ENCODE results near the gene PTS. TPM values are rescaled to one million over a fixed set of nuclear protein-coding genes. Genes with fewer than 3 reads are reported as not detected.

The PTS gene
- total RNA-seq, 1 experiment from 2014 or later, result 26.7 TPM

DNA sequence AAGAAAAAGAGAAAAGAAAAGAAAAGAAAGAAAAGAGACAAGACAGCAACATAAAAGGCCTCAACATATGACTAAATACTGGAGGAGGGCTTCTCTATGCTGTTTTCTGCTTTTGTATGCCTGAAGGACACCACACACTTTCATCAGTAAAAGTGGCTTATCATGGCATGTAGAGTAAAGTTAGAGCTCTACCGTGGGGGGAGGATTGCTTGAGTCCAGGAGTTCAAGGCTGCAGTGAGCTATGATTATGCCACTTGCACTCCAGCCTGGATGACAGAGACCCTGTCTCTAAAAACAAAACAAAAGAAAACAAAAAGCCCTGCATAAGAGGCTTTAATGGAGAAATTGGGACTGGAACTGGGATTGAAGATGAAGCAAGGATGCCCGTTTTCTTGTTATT lies 5.7 kb downstream of the PTS start (continued):
- TF ChIP-seq ZNF138 (CRISPR knock-in tag; conservative IDR thresholded peaks at IDR 0.05) (no peak), NR3C1 (CRISPR knock-in tag; conservative IDR thresholded peaks at IDR 0.05; ENCODE audit: low read depth) (no peak), ESRRA (CRISPR knock-in tag; IDR thresholded peaks at IDR 0.05; ENCODE audit: borderline replicate concordance) (no peak), CREB1 (CRISPR knock-in tag; IDR thresholded peaks at IDR 0.05) (no peak), HMGA2 (CRISPR knock-in tag; IDR thresholded peaks at IDR 0.05) (no peak)

DNA sequence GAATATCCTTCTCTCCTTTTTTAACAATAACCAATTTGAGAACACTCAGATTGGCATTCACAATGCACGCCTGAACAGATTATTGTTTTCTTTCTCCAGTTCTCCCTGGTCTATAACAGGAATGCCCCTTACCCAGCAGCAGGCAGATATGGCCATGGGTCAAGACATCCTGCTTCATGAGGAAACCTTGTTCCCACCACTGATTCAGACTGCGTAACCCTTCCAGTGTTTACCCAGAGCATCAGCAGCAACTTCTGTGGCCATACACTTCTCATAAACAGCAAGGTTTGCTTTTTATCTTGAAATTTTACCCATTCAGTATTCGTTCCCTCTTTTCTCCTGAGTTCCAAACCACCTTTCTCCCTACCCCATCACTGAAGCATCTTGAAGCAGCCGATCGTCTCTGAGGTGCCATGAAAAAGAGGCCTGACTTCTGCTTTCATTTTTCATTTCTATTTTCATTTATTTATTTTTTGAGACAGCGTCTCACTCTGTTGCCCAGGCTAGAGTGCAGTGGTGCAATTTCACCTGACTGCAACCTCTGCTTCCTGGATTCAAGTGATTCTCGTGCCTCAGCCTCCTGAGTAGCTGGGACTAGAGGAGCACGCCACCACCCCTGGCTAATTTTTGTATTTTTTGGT lies 9.6 kb downstream of the PTS start:
- TF ChIP-seq, protein P1, sequence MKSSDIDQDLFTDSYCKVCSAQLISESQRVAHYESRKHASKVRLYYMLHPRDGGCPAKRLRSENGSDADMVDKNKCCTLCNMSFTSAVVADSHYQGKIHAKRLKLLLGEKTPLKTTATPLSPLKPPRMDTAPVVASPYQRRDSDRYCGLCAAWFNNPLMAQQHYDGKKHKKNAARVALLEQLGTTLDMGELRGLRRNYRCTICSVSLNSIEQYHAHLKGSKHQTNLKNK (CRISPR knock-in tag; IDR thresholded peaks at IDR 0.05), result no peak
- TF ChIP-seq ZNF671 (CRISPR knock-in tag; IDR thresholded peaks at IDR 0.05), result no peak
- TF ChIP-seq, protein P2, sequence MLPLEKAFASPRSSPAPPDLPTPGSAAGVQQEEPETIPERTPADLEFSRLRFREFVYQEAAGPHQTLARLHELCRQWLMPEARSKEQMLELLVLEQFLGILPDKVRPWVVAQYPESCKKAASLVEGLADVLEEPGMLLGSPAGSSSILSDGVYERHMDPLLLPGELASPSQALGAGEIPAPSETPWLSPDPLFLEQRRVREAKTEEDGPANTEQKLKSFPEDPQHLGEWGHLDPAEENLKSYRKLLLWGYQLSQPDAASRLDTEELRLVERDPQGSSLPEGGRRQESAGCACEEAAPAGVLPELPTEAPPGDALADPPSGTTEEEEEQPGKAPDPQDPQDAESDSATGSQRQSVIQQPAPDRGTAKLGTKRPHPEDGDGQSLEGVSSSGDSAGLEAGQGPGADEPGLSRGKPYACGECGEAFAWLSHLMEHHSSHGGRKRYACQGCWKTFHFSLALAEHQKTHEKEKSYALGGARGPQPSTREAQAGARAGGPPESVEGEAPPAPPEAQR (CRISPR knock-in tag; IDR thresholded peaks at IDR 0.05), result no peak
- TF ChIP-seq, protein P3, sequence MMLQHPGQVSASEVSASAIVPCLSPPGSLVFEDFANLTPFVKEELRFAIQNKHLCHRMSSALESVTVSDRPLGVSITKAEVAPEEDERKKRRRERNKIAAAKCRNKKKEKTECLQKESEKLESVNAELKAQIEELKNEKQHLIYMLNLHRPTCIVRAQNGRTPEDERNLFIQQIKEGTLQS (CRISPR knock-in tag; conservative IDR thresholded peaks at IDR 0.05), result no peak
- TF ChIP-seq ETV6 (CRISPR knock-in tag; IDR thresholded peaks at IDR 0.05), result no peak
- Mint-ChIP-seq H3K9me3 (no peaks in the 10 kb centered on the region), H3K4me1 (peaks cover 6% of the 10 kb centered on the region), H3K27me3 (ENCODE audit: low read depth) (no peaks in the 10 kb centered on the region), H3K27ac (no peak overlapping the region), H3K4me3 (no peak overlapping the region), H3K36me3 (peaks cover 21% of the 10 kb centered on the region)
- ChIA-PET POLR2A (no interaction called here), CTCF (no interaction called here)
- ATAC-seq (no peak), DNase-seq (ENCODE audit: low spot score) (no peak)

DNA sequence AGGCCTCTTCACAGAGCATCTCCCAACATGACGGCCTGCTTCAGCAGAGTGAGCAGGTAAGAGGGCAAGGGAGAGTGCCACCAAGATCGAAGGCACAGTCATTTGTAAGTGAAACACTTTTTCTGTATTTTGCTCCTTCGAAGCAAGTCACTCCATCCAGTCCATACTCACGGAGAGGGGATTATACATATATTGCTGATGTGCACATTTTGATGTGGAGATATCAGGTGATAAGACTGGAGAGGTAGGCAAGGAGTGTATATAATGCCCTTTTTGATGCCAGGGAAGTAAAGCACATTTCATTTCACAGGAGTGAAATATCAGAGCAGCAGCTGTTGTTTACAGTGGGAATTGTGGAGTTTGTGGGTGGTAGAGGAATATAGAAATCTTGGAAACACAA lies 11.2 kb downstream of the PTS start:
- DNase-seq (ENCODE audit: low spot score) (no peak), ATAC-seq (no peak)
- Mint-ChIP-seq H3K4me3 (no peak overlapping the region), H3K27me3 (ENCODE audit: low read depth) (no peaks in the 10 kb centered on the region), H3K4me1 (0 out of 2 replicates have a peak, but pooled peaks cover under 1% of the 10 kb centered on the region), H3K9me3 (no peaks in the 10 kb centered on the region), H3K36me3 (peaks cover 21% of the 10 kb centered on the region), H3K27ac (no peak overlapping the region)
- CTCF ChIA-PET, result no interaction called here
- POLR2A ChIA-PET, result no interaction called here
- TF ChIP-seq, protein P4, sequence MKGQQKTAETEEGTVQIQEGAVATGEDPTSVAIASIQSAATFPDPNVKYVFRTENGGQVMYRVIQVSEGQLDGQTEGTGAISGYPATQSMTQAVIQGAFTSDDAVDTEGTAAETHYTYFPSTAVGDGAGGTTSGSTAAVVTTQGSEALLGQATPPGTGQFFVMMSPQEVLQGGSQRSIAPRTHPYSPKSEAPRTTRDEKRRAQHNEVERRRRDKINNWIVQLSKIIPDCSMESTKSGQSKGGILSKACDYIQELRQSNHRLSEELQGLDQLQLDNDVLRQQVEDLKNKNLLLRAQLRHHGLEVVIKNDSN (CRISPR knock-in tag; IDR thresholded peaks at IDR 0.05), result no peak
- TF ChIP-seq, protein P5, sequence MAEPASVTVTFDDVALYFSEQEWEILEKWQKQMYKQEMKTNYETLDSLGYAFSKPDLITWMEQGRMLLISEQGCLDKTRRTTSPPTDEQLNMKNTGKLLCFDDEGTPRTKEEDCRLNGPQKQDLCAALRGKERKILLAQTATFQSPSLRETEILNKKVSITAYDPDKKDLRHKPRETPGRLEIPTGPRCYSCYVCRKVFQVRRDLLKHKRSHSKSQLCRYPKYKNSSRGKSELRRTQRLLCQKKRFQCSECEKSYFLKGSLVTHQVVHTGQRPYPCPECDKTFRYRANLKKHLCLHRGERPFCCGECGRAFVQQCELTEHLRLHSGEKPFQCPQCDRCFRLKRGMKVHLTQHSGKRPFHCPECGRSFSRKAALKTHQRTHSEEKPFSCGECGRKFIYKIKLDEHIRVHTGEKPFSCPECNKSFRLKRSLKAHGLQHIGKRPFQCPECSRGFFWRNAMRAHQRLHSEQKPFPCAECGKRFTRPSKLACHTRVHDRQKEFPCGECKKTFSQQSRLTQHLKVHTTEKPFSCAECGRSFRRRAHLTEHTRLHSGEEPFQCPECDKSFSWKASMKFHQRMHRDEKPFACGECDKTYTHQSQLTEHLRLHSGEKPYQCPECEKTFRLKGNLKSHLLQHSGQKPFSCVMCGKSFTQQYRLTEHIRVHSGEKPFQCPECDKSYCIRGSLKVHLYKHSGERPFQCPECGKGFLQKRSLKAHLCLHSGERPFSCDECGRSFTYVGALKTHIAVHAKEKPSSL (CRISPR knock-in tag; conservative IDR thresholded peaks at IDR 0.05), result no peak
- TF ChIP-seq, protein P6, sequence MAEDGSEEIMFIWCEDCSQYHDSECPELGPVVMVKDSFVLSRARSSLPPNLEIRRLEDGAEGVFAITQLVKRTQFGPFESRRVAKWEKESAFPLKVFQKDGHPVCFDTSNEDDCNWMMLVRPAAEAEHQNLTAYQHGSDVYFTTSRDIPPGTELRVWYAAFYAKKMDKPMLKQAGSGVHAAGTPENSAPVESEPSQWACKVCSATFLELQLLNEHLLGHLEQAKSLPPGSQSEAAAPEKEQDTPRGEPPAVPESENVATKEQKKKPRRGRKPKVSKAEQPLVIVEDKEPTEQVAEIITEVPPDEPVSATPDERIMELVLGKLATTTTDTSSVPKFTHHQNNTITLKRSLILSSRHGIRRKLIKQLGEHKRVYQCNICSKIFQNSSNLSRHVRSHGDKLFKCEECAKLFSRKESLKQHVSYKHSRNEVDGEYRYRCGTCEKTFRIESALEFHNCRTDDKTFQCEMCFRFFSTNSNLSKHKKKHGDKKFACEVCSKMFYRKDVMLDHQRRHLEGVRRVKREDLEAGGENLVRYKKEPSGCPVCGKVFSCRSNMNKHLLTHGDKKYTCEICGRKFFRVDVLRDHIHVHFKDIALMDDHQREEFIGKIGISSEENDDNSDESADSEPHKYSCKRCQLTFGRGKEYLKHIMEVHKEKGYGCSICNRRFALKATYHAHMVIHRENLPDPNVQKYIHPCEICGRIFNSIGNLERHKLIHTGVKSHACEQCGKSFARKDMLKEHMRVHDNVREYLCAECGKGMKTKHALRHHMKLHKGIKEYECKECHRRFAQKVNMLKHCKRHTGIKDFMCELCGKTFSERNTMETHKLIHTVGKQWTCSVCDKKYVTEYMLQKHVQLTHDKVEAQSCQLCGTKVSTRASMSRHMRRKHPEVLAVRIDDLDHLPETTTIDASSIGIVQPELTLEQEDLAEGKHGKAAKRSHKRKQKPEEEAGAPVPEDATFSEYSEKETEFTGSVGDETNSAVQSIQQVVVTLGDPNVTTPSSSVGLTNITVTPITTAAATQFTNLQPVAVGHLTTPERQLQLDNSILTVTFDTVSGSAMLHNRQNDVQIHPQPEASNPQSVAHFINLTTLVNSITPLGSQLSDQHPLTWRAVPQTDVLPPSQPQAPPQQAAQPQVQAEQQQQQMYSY (CRISPR knock-in tag; IDR thresholded peaks at IDR 0.05), result no peak
- TF ChIP-seq FOXK1 (CRISPR knock-in tag; IDR thresholded peaks at IDR 0.05), result no peak
